Suprapubic skin (tissue), 4 donors: ENCODE data around the gene SLC2A1. TPM values are rescaled to one million over a fixed set of nuclear protein-coding genes. Genes with fewer than 3 reads are reported as not detected.

Experiments
- DNase-seq, 2 donors: peaks; one replicate each; pipeline ENCODE4 v3.0.0-alpha.2; 2019; ENCODE audit warnings: low spot score in 2 of 2
- H3K27ac ChIP-seq: fragments of 200-600 bp; sonication (generic); one replicate; pipeline ENCODE4 v1.5.1; 2019
- H3K27me3 ChIP-seq: fragments of 200-600 bp; sonication (generic); one replicate; pipeline ENCODE4 v1.5.1; 2019
- H3K36me3 ChIP-seq: fragments of 200-600 bp; sonication (generic); one replicate; pipeline ENCODE4 v1.5.1; 2019
- H3K4me1 ChIP-seq: fragments of 200-600 bp; sonication (generic); one replicate; pipeline ENCODE4 v1.5.1; 2019
- H3K4me3 ChIP-seq: fragments of 200-600 bp; sonication (generic); one replicate; pipeline ENCODE4 v1.5.1; 2019; ENCODE audit warnings: mild to moderate bottlenecking
- H3K9me3 ChIP-seq: fragments of 200-600 bp; sonication (generic); one replicate; pipeline ENCODE4 v1.5.1; 2019
- CTCF ChIP-seq, 2 donors: fragments of 200-600 bp in 1 of 2; fragments of 450-650 bp in 1 of 2; sonication (generic) in 1 of 2; IDR thresholded peaks; one replicate each; pipeline ENCODE4 v1.5.1; 2016 to 2019; ENCODE audit warnings: antibody characterized with exemption in 2 of 2, mild to moderate bottlenecking in 1 of 2, moderate library complexity in 1 of 2
- EP300 ChIP-seq: sonication (generic); formaldehyde crosslinking; IDR thresholded peaks from one replicate; pipeline ENCODE4 v1.6.1; 2017; ENCODE audit warnings: antibody characterized with exemption
- POLR2A ChIP-seq, 2 donors: fragments of 450-650 bp; IDR thresholded peaks; one replicate each; pipeline ENCODE4 v1.6.1; 2017; ENCODE audit warnings: antibody characterized with exemption in 2 of 2, mild to moderate bottlenecking in 2 of 2, moderate library complexity in 2 of 2
- POLR2AphosphoS5 ChIP-seq, 3 donors: sonication (generic); formaldehyde crosslinking; IDR thresholded peaks; one replicate each; pipeline ENCODE4 v1.6.1; 2017; ENCODE audit warnings: antibody characterized with exemption in 3 of 3
- WGBS: methylation state at CpG from one replicate; pipeline ENCODE4 v1.1.5; 2018; 5-methylcytosine and 5-hydroxymethylcytosine counted together
- total RNA-seq, 4 donors: library from RNA; depleted of rRNA; stranded (reverse); fragments of >200 nt; gene quantifications; one replicate each; pipeline ENCODE4 v1.1.0, GENCODE V29; 2016

Gene SLC2A1
- total RNA-seq, 4 donors from 2014 or later, result 466 to 1,239 (median 686) TPM

- TF ChIP-seq CTCF (IDR thresholded peaks at IDR 0.05) (no peak), EP300 (no peak), POLR2A (IDR thresholded peaks at IDR 0.05) (no peak), POLR2AphosphoS5 (IDR thresholded peaks at IDR 0.05) (no peak)
- peaks cover 53% of the 10 kb centered on the region for H3K36me3 ChIP-seq
- H3K4me1 ChIP-seq, result peaks cover 39% of the 10 kb centered on the region
- H3K27ac ChIP-seq, result no peak overlapping the region
- WGBS, result 91% methylated on average over 8 of the region's 8 CpGs
- no peak overlapping the region for H3K4me3 ChIP-seq
- H3K27me3 ChIP-seq, result no peaks in the 10 kb centered on the region
- peak in 1 of 2 donors; percentile 48 for DNase-seq
- no peaks in the 10 kb centered on the region for H3K9me3 ChIP-seq
Measured at GRCh38 chr1:42927274-42927841, 31.3 kb downstream of the SLC2A1 start.

- H3K36me3 ChIP-seq, result peaks cover 53% of the 10 kb centered on the region
- TF ChIP-seq POLR2A (IDR thresholded peaks at IDR 0.05) (no peak), CTCF (IDR thresholded peaks at IDR 0.05) (no peak), EP300 (no peak)
- no peak overlapping the region for H3K4me3 ChIP-seq
- peaks cover 34% of the 10 kb centered on the region for H3K4me1 ChIP-seq
- H3K27me3 ChIP-seq, result no peaks in the 10 kb centered on the region
- no peak overlapping the region for H3K27ac ChIP-seq
- H3K9me3 ChIP-seq, result no peaks in the 10 kb centered on the region
- peak in 1 of 2 donors; percentile 57 for DNase-seq
- WGBS, result 68% methylated on average over 11 of the region's 11 CpGs
Measured at GRCh38 chr1:42926879-42927242, 31.8 kb downstream of the SLC2A1 start.

- Histone ChIP-seq H3K27me3 (no peaks in the 10 kb centered on the region), H3K36me3 (peaks cover 53% of the 10 kb centered on the region), H3K4me3 (no peak overlapping the region), H3K9me3 (no peaks in the 10 kb centered on the region), H3K27ac (no peak overlapping the region), H3K4me1 (peaks cover 31% of the 10 kb centered on the region)
- DNase-seq, result peak; percentile 10 to 53
- TF ChIP-seq CTCF (IDR thresholded peaks at IDR 0.05) (no peak), POLR2AphosphoS5 (IDR thresholded peaks at IDR 0.05) (no peak), EP300 (no peak), POLR2A (IDR thresholded peaks at IDR 0.05) (no peak)
- WGBS, result 76% methylated on average over 5 of the region's 5 CpGs
Measured at GRCh38 chr1:42926235-42926878, 32.3 kb downstream of the SLC2A1 start.

- Histone ChIP-seq H3K27ac (peak overlapping the region; percentile 75), H3K4me1 (peaks cover 22% of the 10 kb centered on the region), H3K27me3 (no peaks in the 10 kb centered on the region), H3K36me3 (peaks cover 43% of the 10 kb centered on the region), H3K9me3 (no peaks in the 10 kb centered on the region), H3K4me3 (peak overlapping the region; percentile 57)
- TF ChIP-seq CTCF (IDR thresholded peaks at IDR 0.05) (no peak), EP300 (no peak), POLR2AphosphoS5 (IDR thresholded peaks at IDR 0.05) (no peak), POLR2A (IDR thresholded peaks at IDR 0.05) (no peak)
- WGBS, result 23% methylated on average over 8 of the region's 19 CpGs
- DNase-seq, result peak; percentile 28 to 41
Measured at GRCh38 chr1:42924851-42925760, 33.6 kb downstream of the SLC2A1 start.
